ENCODE measurements around the gene CHRNB1. TPM values are rescaled to one million over a fixed set of nuclear protein-coding genes. Genes with fewer than 3 reads are reported as not detected.

CHRNB1 gene
- total and polyA plus RNA-seq, 12 donors, result 18.7 to 56.3 (median 36.9) TPM

- Histone ChIP-seq H3K4me1 (replicated peaks in 1 of 2) (peaks cover 7 to 13% of the 10 kb centered on the region in 2 donors), H3K4me3 (no peak within 1 kb of the TSS), H3K9me3 (replicated peaks in 1 of 3) (no peaks in the 10 kb centered on the region), H3K36me3 (replicated peaks in 1 of 2) (no peaks in the 10 kb centered on the region), H3K27ac (no peak within 1 kb of the TSS), H3K27me3 (no peaks in the 10 kb centered on the region)
- WGBS, 4 donors, result 54 to 70% (median 68%) methylated on average over 8 to 12 of the region's 12 CpGs
- TF ChIP-seq POLR2A (IDR thresholded peaks at IDR 0.05), result no peak
- TF ChIP-seq CTCF (IDR thresholded peaks at IDR 0.05), result no peak
- no peak for DNase-seq
- intact Hi-C loops (cut with DNase I), result no loop called here
These were observed 37.2 kb upstream of the CHRNB1 start, which contains the start of gene NLGN2 for GRCh38 chr17:7407485-7408251. TSS of gene NLGN2 (plus strand) at chr17:7407845. CDS start at chr17:7408256, 411 bp downstream.

- 78 to 98% (median 85%) methylated on average over 24 to 58 of the region's 58 CpGs for WGBS, 4 donors
- no peak for TF ChIP-seq CTCF (IDR thresholded peaks at IDR 0.05)
- intact Hi-C loops (cut with DNase I), result no loop called here
- Histone ChIP-seq H3K27me3 (no peaks in the 10 kb centered on the region), H3K9me3 (replicated peaks in 1 of 3) (no peaks in the 10 kb centered on the region), H3K4me3 (no peak overlapping the region), H3K4me1 (replicated peaks in 1 of 2) (peaks cover 1 to 6% of the 10 kb centered on the region in 2 donors), H3K27ac (no peak overlapping the region), H3K36me3 (replicated peaks in 1 of 2) (no peaks in the 10 kb centered on the region)
- DNase-seq, result no peak
These were observed 36.6 kb upstream of the CHRNB1 start for GRCh38 chr17:7408252-7408727.

GRCh38 chr17:7408863-7409262 is 36.0 kb upstream of the CHRNB1 start:
- no peaks in the 10 kb centered on the region for H3K9me3 ChIP-seq (replicated peaks in 1 of 3)
- H3K4me1 ChIP-seq (replicated peaks in 1 of 2), result peaks cover 0 to 6% of the 10 kb centered on the region in 2 donors
- no peaks in the 10 kb centered on the region for H3K36me3 ChIP-seq (replicated peaks in 1 of 2)
- no peaks in the 10 kb centered on the region for H3K27me3 ChIP-seq
- H3K4me3 ChIP-seq, result no peak overlapping the region
- intact Hi-C loops (cut with DNase I), result no loop called here
- WGBS, 4 donors, result 81 to 85% (median 83%) methylated on average over 5 to 6 of the region's 6 CpGs
- TF ChIP-seq CTCF (IDR thresholded peaks at IDR 0.05) (no peak), POLR2A (IDR thresholded peaks at IDR 0.05) (no peak)
- H3K27ac ChIP-seq, result no peak overlapping the region
- DNase-seq, result no peak

GRCh38 chr17:7409716-7410115 is 35.1 kb upstream of the CHRNB1 start:
- TF ChIP-seq POLR2A (IDR thresholded peaks at IDR 0.05), result no peak
- no peak for TF ChIP-seq CTCF (IDR thresholded peaks at IDR 0.05)
- no peaks in the 10 kb centered on the region for H3K36me3 ChIP-seq (replicated peaks in 1 of 2)
- intact Hi-C loops (cut with DNase I), result no loop called here
- H3K27me3 ChIP-seq, result no peaks in the 10 kb centered on the region
- no peak overlapping the region for H3K27ac ChIP-seq
- no peaks in the 10 kb centered on the region for H3K9me3 ChIP-seq (replicated peaks in 1 of 3)
- 93 to 95% (median 94%) methylated on average over 5 to 6 of the region's 6 CpGs for WGBS, 4 donors
- peaks cover 0 to 6% of the 10 kb centered on the region in 2 donors for H3K4me1 ChIP-seq (replicated peaks in 1 of 2)
- no peak for DNase-seq
- no peak overlapping the region for H3K4me3 ChIP-seq

All from adrenal gland (tissue), 12 donors.